HepG2 (cell line): ENCODE data around the gene MYH10. TPM values are rescaled to one million over a fixed set of nuclear protein-coding genes. Genes with fewer than 3 reads are reported as not detected.

Source experiments
- ARNT2 ChIP-seq: sonication (generic); formaldehyde crosslinking; IDR thresholded peaks from 2 replicates; pipeline ENCODE4 v1.8.0; 2022; ENCODE audit warnings: mild to moderate bottlenecking, low read depth, missing genetic modification reagents, moderate library complexity
- EP300 ChIP-seq, 3 experiments: sonication (generic) in 1 of 3; formaldehyde crosslinking in 1 of 3; IDR thresholded peaks; 2 replicates each; pipeline versions ENCODE4 v1.5.1 to v1.6.1; 2011 to 2020; ENCODE audit warnings: low read depth in 2 of 3, low read length in 2 of 3, borderline replicate concordance in 1 of 3, improper control_type of control experiment in 1 of 3, mild to moderate bottlenecking in 1 of 3, missing genetic modification reagents in 1 of 3, moderate library complexity in 1 of 3
- ERF ChIP-seq: IDR thresholded peaks from 2 replicates; pipeline ENCODE4 v1.6.1; 2018; ENCODE audit warnings: missing biosample characterization, missing genetic modification reagents
- MAZ ChIP-seq, 2 experiments: sonication (generic) in 1 of 2; formaldehyde crosslinking in 1 of 2; IDR thresholded peaks; 2 replicates each; pipeline versions ENCODE4 v1.5.0 to v1.6.1; 2012 to 2020; ENCODE audit warnings: low read depth in 2 of 2, mild to moderate bottlenecking in 2 of 2, borderline replicate concordance in 1 of 2, improper control_type of control experiment in 1 of 2, low read length in 1 of 2, missing genetic modification reagents in 1 of 2, moderate library complexity in 1 of 2
- TMF1 ChIP-seq: sonication (generic); formaldehyde crosslinking; IDR thresholded peaks from 2 replicates; pipeline ENCODE4 v1.8.1; 2022; ENCODE audit warnings: low read depth, missing genetic modification reagents
- ZIK1 ChIP-seq: sonication (generic); formaldehyde crosslinking; IDR thresholded peaks from 2 replicates; pipeline ENCODE4 v1.5.0; 2020; ENCODE audit warnings: mild to moderate bottlenecking, low read depth, missing genetic modification reagents, borderline replicate concordance
- ZNF263 ChIP-seq: sonication (generic); formaldehyde crosslinking; IDR thresholded peaks from 2 replicates; pipeline ENCODE4 v1.4.0; 2020; ENCODE audit warnings: missing genetic modification reagents
- ZNF275 ChIP-seq: sonication (generic); formaldehyde crosslinking; IDR thresholded peaks from 2 replicates; pipeline ENCODE4 v1.8.0; 2022; ENCODE audit warnings: missing genetic modification reagents, mild to moderate bottlenecking, inconsistent platforms, borderline replicate concordance
- ZNF615 ChIP-seq: sonication (generic); formaldehyde crosslinking; IDR thresholded peaks from 2 replicates; pipeline ENCODE4 v1.5.0; 2020; ENCODE audit warnings: mild to moderate bottlenecking, missing genetic modification reagents, borderline replicate concordance
- polyA plus RNA-seq, 8 experiments: library from polyadenylated mRNA; depleted of rRNA in 3 of 8; stranded (reverse) in 7 of 8; unstranded in 1 of 8; fragments of >200 nt; fragmentation: Illumina TruSeq in 4 of 8; extraction: Trizol in 4 of 8; gene quantifications; 2 replicates each; pipeline versions ENCODE4 v1.2.1 to v1.2.3, GENCODE V29; 2011 to 2016; ENCODE audit warnings: low read depth in 4 of 8, missing spikeins in 1 of 8, mixed read lengths in 1 of 8; ENCODE audit not compliant: insufficient read depth in 1 of 8
- total RNA-seq, 5 experiments: library from RNA; depleted of rRNA; stranded (reverse); fragments of >200 nt; fragmentation: Illumina TruSeq; extraction: Trizol; gene quantifications; 2 replicates each; pipeline ENCODE4 v1.2.3, GENCODE V29; 2016; ENCODE audit warnings: low read depth in 1 of 5

MYH10 gene
- total and polyA plus RNA-seq, 2 of the 13 experiments (the other 11 are each of a cell fraction or from before 2014, with no cell fraction given): 43.4 to 68.6 TPM

- peak; percentile 80 for TF ChIP-seq ARNT2
- peak; percentile 36 for TF ChIP-seq ERF (CRISPR knock-in tag)
- TF ChIP-seq TMF1 (CRISPR knock-in tag): peak; percentile 42; the same call in 1 of the 2 replicates
- TF ChIP-seq ZNF263 (CRISPR knock-in tag): 0 out of 2 replicates have a peak, but pooled peaks have one; percentile 37
- TF ChIP-seq ZNF615 (CRISPR knock-in tag): no peak
- TF ChIP-seq ZNF275: 0 out of 2 replicates have a peak, but pooled peaks have one; percentile 36
- TF ChIP-seq EP300 (IDR thresholded peaks at IDR 0.05; ENCODE audit: low read depth in 2 of 2, low read length in 2 of 2): no peak; a peak in 1 of 4 replicates
- TF ChIP-seq EP300 (CRISPR knock-in tag; IDR thresholded peaks at IDR 0.05; ENCODE audit: borderline replicate concordance): no peak
- no peak; the same call in 1 of the 2 replicates for TF ChIP-seq ZIK1
- peak; percentile 74; the same call in 1 of the 2 replicates for TF ChIP-seq MAZ (IDR thresholded peaks at IDR 0.05; ENCODE audit: borderline replicate concordance, low read depth, low read length)
- TF ChIP-seq MAZ (CRISPR knock-in tag; IDR thresholded peaks at IDR 0.05; ENCODE audit: low read depth): peak; percentile 63; the same call in 1 of the 2 replicates
- TF ChIP-seq, all 625 proteins: peak for 227
Observed at GRCh38 chr17:8630802-8631553, 453 bp upstream of the MYH10 start (continued).
